Left lung (tissue), 10 donors: ENCODE data around the gene GIMAP1. TPM values are rescaled to one million over a fixed set of nuclear protein-coding genes. Genes with fewer than 3 reads are reported as not detected.

Experiments
- ATAC-seq: fragments of 200-7000 bp; cut with Tn5 transposase; one replicate; pipeline ENCODE4 v1.9.1; 2020; ENCODE audit warnings: moderate library complexity
- DNase-seq, 4 donors: peaks; one replicate each; pipeline ENCODE4 v3.0.0-alpha.2; 2013 to 2020
- H3K27ac ChIP-seq, 2 donors: fragments of 200-600 bp; sonication (generic) in 1 of 2; one replicate each; pipeline versions ENCODE4 v1.5.0 to v1.8.0; 2020 to 2021
- H3K27me3 ChIP-seq, 2 donors: fragments of 200-600 bp; sonication (generic) in 1 of 2; one replicate each; pipeline versions ENCODE4 v1.5.0 to v1.8.0; 2020 to 2021
- H3K36me3 ChIP-seq, 2 donors: fragments of 200-600 bp; sonication (generic) in 1 of 2; one replicate each; pipeline versions ENCODE4 v1.5.0 to v1.8.0; 2020 to 2021
- H3K4me1 ChIP-seq, 2 donors: fragments of 200-600 bp; one replicate each; pipeline ENCODE4 v1.8.0; 2021
- H3K4me3 ChIP-seq, 2 donors: fragments of 200-600 bp; sonication (generic) in 1 of 2; one replicate each; pipeline versions ENCODE4 v1.5.0 to v1.8.0; 2020 to 2021; ENCODE audit warnings: mild to moderate bottlenecking in 1 of 2
- H3K9me3 ChIP-seq, 2 donors: fragments of 200-600 bp; sonication (generic) in 1 of 2; one replicate each; pipeline versions ENCODE4 v1.5.0 to v1.8.0; 2020 to 2021
- CTCF ChIP-seq, 2 donors: fragments of 200-600 bp; sonication (generic) in 1 of 2; IDR thresholded peaks; one replicate each; pipeline versions ENCODE4 v1.5.0 to v1.8.0; 2021; ENCODE audit warnings: antibody characterized with exemption in 2 of 2
- intact Hi-C, 2 donors: fragments of 100-400 bp; cut with DNase I; formaldehyde crosslinking; loops; one replicate each; pipeline versions ENCODE4 v1.11.2 to v1.14.2; 2022
- polyA plus RNA-seq, 6 donors: library from polyadenylated mRNA; unstranded; fragments of 120-200 nt; gene quantifications; one replicate each; pipeline ENCODE4 v1.2.1, GENCODE V29; 2013; ENCODE audit not compliant: insufficient read length in 6 of 6
- total RNA-seq, 2 donors: library from RNA; stranded (reverse); fragmentation: NEBNext Ultra II Directional; extraction: Animal tissue kit (Norgen Biotek cat#: 25700); gene quantifications; one replicate each; pipeline ENCODE4 v1.2.1, GENCODE V29; 2021
- donor health status: DM: no; HTN: yes; CAD: no.
- donor health status: DM: no; HTN: no; CAD: no.

The GIMAP1 gene
- total and polyA plus RNA-seq, 8 donors: 4.2 to 11.3 (median 5.7) TPM

GRCh38 chr7:150766334-150766709, 49.9 kb downstream of the GIMAP1 start:
- Histone ChIP-seq H3K9me3 (no peaks in the 10 kb centered on the region), H3K36me3 (no peaks in the 10 kb centered on the region), H3K4me1 (no peaks in the 10 kb centered on the region), H3K27ac (no peak overlapping the region), H3K4me3 (no peak overlapping the region), H3K27me3 (no peaks in the 10 kb centered on the region)
- DNase-seq (no peak), ATAC-seq (no peak)
- intact Hi-C loops: no loop called here
- no peak for TF ChIP-seq CTCF (IDR thresholded peaks at IDR 0.05)

- Histone ChIP-seq H3K4me1 (no peaks in the 10 kb centered on the region), H3K4me3 (no peak overlapping the region), H3K27me3 (no peaks in the 10 kb centered on the region), H3K27ac (no peak overlapping the region), H3K9me3 (peaks cover 0 to 8% of the 10 kb centered on the region in 2 donors), H3K36me3 (no peaks in the 10 kb centered on the region)
- ATAC-seq (no peak), DNase-seq (no peak)
- no peak for TF ChIP-seq CTCF (IDR thresholded peaks at IDR 0.05)
- intact Hi-C loops: loop anchor here in 1 of 2 donors (10.0 kb wide), 1 partner anchor 95 kb away; no protein-coding TSS in a partner anchor
Measured at GRCh38 chr7:150769768-150770167, 53.4 kb downstream of the GIMAP1 start.

Other genes starting within 250 kb of the GIMAP1 start
- 10 to 100 TPM; 16.7 to 48.4 TPM for gene GIMAP7, start 201.7 kb upstream of the GIMAP1 start, total RNA-seq
- 10 to 100 TPM; 28.7 to 49.8 (median 36.3) TPM for gene GIMAP7, start 201.7 kb upstream of the GIMAP1 start, polyA plus RNA-seq
- 10 to 100 TPM; 31.3 to 59.2 TPM for gene GIMAP4, start 149.2 kb upstream of the GIMAP1 start, total RNA-seq
- 100 to 1,000 TPM in 1 of 6 donors, 10 to 100 TPM in 5; 68.5 to 108 (median 79.1) TPM for gene GIMAP4, start 149.2 kb upstream of the GIMAP1 start, polyA plus RNA-seq
- 10 to 100 TPM; 19.4 to 52.7 TPM for gene GIMAP6, start 84.2 kb upstream of the GIMAP1 start, total RNA-seq
- 10 to 100 TPM; 26.0 to 33.6 (median 28.6) TPM for gene GIMAP6, start 84.2 kb upstream of the GIMAP1 start, polyA plus RNA-seq
- 10 to 100 TPM; 14.7 to 30.6 TPM for gene GIMAP2, start 30.9 kb upstream of the GIMAP1 start, total RNA-seq
- 10 to 100 TPM; 15.1 to 24.4 (median 17.5) TPM for gene GIMAP2, start 30.9 kb upstream of the GIMAP1 start, polyA plus RNA-seq
- 10 to 100 TPM in 1 of 2 donors, 1 to 10 TPM in 1; 9.8 to 37.8 TPM for gene GIMAP5, start 20.8 kb downstream of the GIMAP1 start, total RNA-seq
- 10 to 100 TPM; 13.6 to 20.3 (median 16.9) TPM for gene GIMAP5, start 20.8 kb downstream of the GIMAP1 start, polyA plus RNA-seq
- 10 to 100 TPM; 45.2 to 57.2 TPM for gene TMEM176B, start 83.8 kb downstream of the GIMAP1 start, total RNA-seq
- gene TMEM176B, start 83.8 kb downstream of the GIMAP1 start, polyA plus RNA-seq: 10 to 100 TPM in 4 of 6 donors, 1 to 10 TPM in 2; 6.1 to 18.3 (median 12.2) TPM
- gene TMEM176A, start 84.2 kb downstream of the GIMAP1 start, total RNA-seq: 10 to 100 TPM; 44.7 to 48.8 TPM
- 1 to 10 TPM; 2.7 to 7.8 (median 5.4) TPM for gene TMEM176A, start 84.2 kb downstream of the GIMAP1 start, polyA plus RNA-seq
- gene AOC1, start 135.9 kb downstream of the GIMAP1 start, total RNA-seq: under 1 TPM; 0.34 to 0.70 TPM
- 1 to 10 TPM in 2 of 6 donors, under 1 TPM in 4; 0.47 to 1.2 (median 0.69) TPM for gene AOC1, start 135.9 kb downstream of the GIMAP1 start, polyA plus RNA-seq